ENCODE results near the gene GFI1. TPM values are rescaled to one million over a fixed set of nuclear protein-coding genes. Genes with fewer than 3 reads are reported as not detected.

Gene GFI1
- total RNA-seq, 4 donors from 2014 or later: 0.30 to 1.3 (median 1.1) TPM

- Histone ChIP-seq H3K4me3 (no peak overlapping the region), H3K9me3 (no peaks in the 10 kb centered on the region), H3K4me1 (peaks cover 0 to 37% (median 31%) of the 10 kb centered on the region in 4 donors), H3K27me3 (peaks cover 0 to 55% of the 10 kb centered on the region in 2 donors), H3K27ac (no peak overlapping the region), H3K36me3 (no peaks in the 10 kb centered on the region)
- WGBS, 2 donors: 68 to 74% methylated on average over 3 of the region's 3 CpGs
- TF ChIP-seq EP300 (IDR thresholded peaks at IDR 0.05): no peak
- TF ChIP-seq CTCF (IDR thresholded peaks at IDR 0.05): no peak
- no peak for TF ChIP-seq POLR2A (IDR thresholded peaks at IDR 0.05)
- no peak for DNase-seq (ENCODE audit: low spot score in 2 of 2)
Measured at GRCh38 chr1:92488416-92488815, 1.7 kb upstream of the GFI1 start.

- H3K36me3 ChIP-seq: no peaks in the 10 kb centered on the region
- peaks cover 3 to 67% of the 10 kb centered on the region in 2 donors for H3K27me3 ChIP-seq
- peak overlapping the region in 1 of 4 donors; percentile 72 for H3K27ac ChIP-seq
- peak overlapping the region in 2 of 4 donors; percentile 50 to 54 for H3K4me3 ChIP-seq
- DNase-seq (ENCODE audit: low spot score in 2 of 2): no peak
- 71 to 72% methylated on average over 7 of the region's 7 CpGs for WGBS, 2 donors
- no peak for TF ChIP-seq POLR2A (IDR thresholded peaks at IDR 0.05)
- H3K4me1 ChIP-seq: peaks cover 0 to 49% (median 44%) of the 10 kb centered on the region in 4 donors
- no peaks in the 10 kb centered on the region for H3K9me3 ChIP-seq
Measured at GRCh38 chr1:92487078-92487605, 417 bp upstream of the GFI1 start.

- Histone ChIP-seq H3K4me1 (peaks cover 0 to 65% (median 56%) of the 10 kb centered on the region in 4 donors), H3K4me3 (peak overlapping the region; percentile 16 to 54 (median 46)), H3K27me3 (peaks cover 5 to 83% of the 10 kb centered on the region in 2 donors), H3K36me3 (no peaks in the 10 kb centered on the region), H3K9me3 (no peaks in the 10 kb centered on the region), H3K27ac (peak overlapping the region in 1 of 4 donors; percentile 72)
- WGBS, 2 donors: 1% methylated on average over 42 to 77 of the region's 82 CpGs
- TF ChIP-seq CTCF (IDR thresholded peaks at IDR 0.05): peak in 1 of 5 experiments; percentile 11
- TF ChIP-seq EP300 (IDR thresholded peaks at IDR 0.05): no peak
- no peak for DNase-seq (ENCODE audit: low spot score in 2 of 2)
Measured at GRCh38 chr1:92485381-92486250, 1.1 kb downstream of the GFI1 start.

- Histone ChIP-seq H3K27ac (peak overlapping the region in 1 of 4 donors; percentile 72), H3K4me1 (peaks cover 0 to 70% (median 56%) of the 10 kb centered on the region in 4 donors), H3K9me3 (no peaks in the 10 kb centered on the region), H3K27me3 (peaks cover 5 to 91% of the 10 kb centered on the region in 2 donors), H3K4me3 (peak overlapping the region; percentile 16 to 54 (median 46)), H3K36me3 (no peaks in the 10 kb centered on the region)
- DNase-seq (ENCODE audit: low spot score in 2 of 2): no peak
- TF ChIP-seq POLR2A (IDR thresholded peaks at IDR 0.05): no peak
- no peak for TF ChIP-seq CTCF (IDR thresholded peaks at IDR 0.05)
- peak in 1 of 2 donors; percentile 54 for TF ChIP-seq EP300 (IDR thresholded peaks at IDR 0.05)
- 2% methylated on average over 48 to 64 of the region's 65 CpGs for WGBS, 2 donors
Measured at GRCh38 chr1:92484472-92485380, 2.0 kb downstream of the GFI1 start.

Measured in tibial nerve (tissue), 4 donors.